Measurements from ENCODE around the gene TRERF1. TPM values are rescaled to one million over a fixed set of nuclear protein-coding genes. Genes with fewer than 3 reads are reported as not detected.

Gene TRERF1
- total RNA-seq, 1 donor from 2014 or later = 8.3 TPM

DNA sequence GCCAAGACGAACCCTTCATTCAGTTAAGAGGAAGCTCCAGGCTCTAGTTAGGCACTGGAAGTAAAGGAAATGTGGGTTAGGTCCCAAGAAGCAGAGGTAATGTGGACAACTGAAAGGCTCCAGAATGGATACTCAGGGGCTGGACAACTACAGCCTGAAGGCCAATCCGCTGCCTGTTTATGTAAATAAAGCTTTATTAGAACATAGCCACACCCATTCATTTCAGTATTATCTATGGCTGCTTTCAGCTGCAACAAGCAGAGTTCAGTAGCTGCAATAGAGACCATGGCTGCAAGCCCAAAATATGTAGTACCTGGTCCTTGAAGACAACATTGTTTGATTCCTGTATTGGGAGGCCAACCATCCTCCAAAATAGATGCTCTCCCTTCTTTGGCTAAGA lies 133.2 kb downstream of the TRERF1 start:
- Histone ChIP-seq H3K27me3 (no peaks in the 10 kb centered on the region), H2AFZ (replicated peaks) (no peak overlapping the region), H4K20me1 (ENCODE audit: low read depth) (peaks cover 16% of the 10 kb centered on the region), H3K4me1 (peaks cover 9% of the 10 kb centered on the region), H3K9ac (no peak overlapping the region), H3K9me3 (ENCODE audit: low read depth) (no peaks in the 10 kb centered on the region), H3K36me3 (no peaks in the 10 kb centered on the region), H3F3A (ENCODE audit: low read depth) (peaks cover 5% of the 10 kb centered on the region), H3K27ac (no peak overlapping the region), H3K79me2 (ENCODE audit: low read depth) (peaks cover 15% of the 10 kb centered on the region), H3K4me3 (no peak overlapping the region), H3K4me2 (no peak overlapping the region)
- H3K9me3 Mint-ChIP-seq = no peaks in the 10 kb centered on the region
- no peak overlapping the region for H3K27ac Mint-ChIP-seq
- no peaks in the 10 kb centered on the region for H3K36me3 Mint-ChIP-seq
- peaks cover 18% of the 10 kb centered on the region for H3K4me1 Mint-ChIP-seq
- H3K27me3 Mint-ChIP-seq (ENCODE audit: insufficient read depth, low read depth) = peaks cover 5% of the 10 kb centered on the region
- H3K4me3 Mint-ChIP-seq = no peak overlapping the region
- TF ChIP-seq EZH2phosphoT487 (IDR thresholded peaks at IDR 0.05) (no peak), EZH2 (IDR thresholded peaks at IDR 0.05) (no peak)
- TF ChIP-seq, protein P1, sequence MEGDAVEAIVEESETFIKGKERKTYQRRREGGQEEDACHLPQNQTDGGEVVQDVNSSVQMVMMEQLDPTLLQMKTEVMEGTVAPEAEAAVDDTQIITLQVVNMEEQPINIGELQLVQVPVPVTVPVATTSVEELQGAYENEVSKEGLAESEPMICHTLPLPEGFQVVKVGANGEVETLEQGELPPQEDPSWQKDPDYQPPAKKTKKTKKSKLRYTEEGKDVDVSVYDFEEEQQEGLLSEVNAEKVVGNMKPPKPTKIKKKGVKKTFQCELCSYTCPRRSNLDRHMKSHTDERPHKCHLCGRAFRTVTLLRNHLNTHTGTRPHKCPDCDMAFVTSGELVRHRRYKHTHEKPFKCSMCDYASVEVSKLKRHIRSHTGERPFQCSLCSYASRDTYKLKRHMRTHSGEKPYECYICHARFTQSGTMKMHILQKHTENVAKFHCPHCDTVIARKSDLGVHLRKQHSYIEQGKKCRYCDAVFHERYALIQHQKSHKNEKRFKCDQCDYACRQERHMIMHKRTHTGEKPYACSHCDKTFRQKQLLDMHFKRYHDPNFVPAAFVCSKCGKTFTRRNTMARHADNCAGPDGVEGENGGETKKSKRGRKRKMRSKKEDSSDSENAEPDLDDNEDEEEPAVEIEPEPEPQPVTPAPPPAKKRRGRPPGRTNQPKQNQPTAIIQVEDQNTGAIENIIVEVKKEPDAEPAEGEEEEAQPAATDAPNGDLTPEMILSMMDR (IDR thresholded peaks at IDR 0.05) = no peak
- no peak for DNase-seq (ENCODE audit: low spot score)

DNA sequence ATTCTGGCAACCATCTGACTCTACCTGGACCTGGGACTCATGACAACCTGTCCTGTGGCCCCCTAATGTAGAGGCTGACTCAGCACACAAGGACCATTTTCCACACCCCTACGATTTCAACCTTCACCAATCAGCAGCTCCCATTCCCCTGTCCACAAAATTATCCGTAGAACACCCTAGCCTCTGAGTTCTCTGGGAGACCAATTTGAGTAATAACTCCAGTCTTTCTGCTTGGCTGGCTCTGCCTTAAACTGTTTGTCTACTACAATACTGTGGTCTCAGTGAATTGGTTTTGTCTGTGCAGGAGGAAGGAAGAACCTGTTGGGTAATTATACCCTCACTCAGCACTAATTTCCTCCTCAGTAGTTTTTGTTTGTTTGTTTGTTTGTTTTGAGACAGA lies 134.7 kb downstream of the TRERF1 start:
- H3K9ac ChIP-seq = no peak overlapping the region
- H3K27ac Mint-ChIP-seq = no peak overlapping the region
- H3K4me1 ChIP-seq = peaks cover 9% of the 10 kb centered on the region

DNA sequence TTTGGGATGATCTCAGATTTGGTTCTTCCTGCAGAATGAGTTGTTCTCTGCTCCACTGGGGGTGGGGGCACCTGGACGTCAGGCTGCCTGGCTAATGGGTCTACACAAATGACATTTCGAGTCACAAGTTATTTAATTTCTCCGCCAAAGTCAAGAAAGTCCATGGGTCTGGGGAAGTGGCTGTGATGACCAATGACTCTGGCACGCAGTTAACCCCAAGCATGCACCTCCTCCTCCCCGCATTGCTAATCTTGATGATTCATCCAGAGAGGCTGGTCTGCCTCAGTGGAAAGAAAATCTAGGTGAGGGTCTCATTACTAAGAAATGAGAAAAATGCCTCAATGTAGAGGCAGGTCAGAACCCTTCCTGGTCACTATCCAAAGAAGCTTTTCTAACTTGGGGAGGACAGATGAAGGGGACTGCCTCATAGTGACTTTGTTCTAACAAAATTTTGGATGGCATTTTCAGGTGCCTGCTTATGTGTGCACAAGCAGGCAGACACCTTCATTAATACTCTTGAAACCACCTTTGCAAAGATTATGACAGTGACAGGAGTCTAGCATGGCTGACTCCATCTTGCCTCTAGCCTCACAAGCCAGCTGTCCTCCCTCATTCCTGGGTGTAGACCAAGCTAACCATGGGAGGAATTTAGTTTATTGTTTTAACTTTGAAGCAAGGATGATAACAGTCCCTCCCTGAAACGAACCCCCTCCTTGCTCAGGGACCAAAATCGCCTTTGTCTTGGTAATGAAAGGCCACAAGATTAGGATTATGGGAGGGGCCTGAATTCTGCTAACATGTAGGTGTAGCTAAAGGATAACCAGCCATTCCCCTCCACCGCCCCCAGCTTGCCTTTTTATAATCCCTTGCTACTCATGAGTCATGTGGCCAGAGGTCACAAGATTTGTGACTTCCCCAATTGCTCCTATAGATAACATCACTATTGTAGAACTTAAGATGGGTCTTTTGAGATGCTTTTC lies 135.4 kb downstream of the TRERF1 start:
- H3K27ac ChIP-seq = no peak overlapping the region
- peak overlapping the region; percentile 9 for H3K4me2 ChIP-seq
- no peak overlapping the region for H2AFZ ChIP-seq (replicated peaks)
- peaks cover 6% of the 10 kb centered on the region for H3K79me2 ChIP-seq (ENCODE audit: low read depth)
- peaks cover 18% of the 10 kb centered on the region for H4K20me1 ChIP-seq (ENCODE audit: low read depth)
- H3F3A ChIP-seq (ENCODE audit: low read depth) = peaks cover 5% of the 10 kb centered on the region
- Mint-ChIP-seq H3K9me3 (no peaks in the 10 kb centered on the region), H3K27ac (peak overlapping the region; percentile 26), H3K4me1 (peaks cover 18% of the 10 kb centered on the region), H3K27me3 (ENCODE audit: insufficient read depth, low read depth) (peaks cover 5% of the 10 kb centered on the region), H3K4me3 (no peak overlapping the region), H3K36me3 (peaks cover 3% of the 10 kb centered on the region)
- no peaks in the 10 kb centered on the region for H3K36me3 ChIP-seq
- H3K9me3 ChIP-seq (ENCODE audit: low read depth) = no peaks in the 10 kb centered on the region
- no peak overlapping the region for H3K4me3 ChIP-seq
- H3K4me1 ChIP-seq = peaks cover 9% of the 10 kb centered on the region
- H3K27me3 ChIP-seq = no peaks in the 10 kb centered on the region
- TF ChIP-seq, protein P1 (IDR thresholded peaks at IDR 0.05) = no peak
- no peak for TF ChIP-seq EZH2 (IDR thresholded peaks at IDR 0.05)
- TF ChIP-seq EZH2phosphoT487 (IDR thresholded peaks at IDR 0.05) = no peak
- no peak overlapping the region for H3K9ac ChIP-seq
- peak; percentile 25 for DNase-seq (ENCODE audit: low spot score)

More for the DNA sequence above, 134.7 kb downstream of the TRERF1 start:
- Histone ChIP-seq H3K36me3 (no peaks in the 10 kb centered on the region), H3K27me3 (no peaks in the 10 kb centered on the region), H3K79me2 (ENCODE audit: low read depth) (peaks cover 12% of the 10 kb centered on the region), H3K4me2 (peak overlapping the region; percentile 9), H4K20me1 (ENCODE audit: low read depth) (peaks cover 18% of the 10 kb centered on the region), H2AFZ (replicated peaks) (no peak overlapping the region), H3K4me3 (no peak overlapping the region), H3F3A (ENCODE audit: low read depth) (peaks cover 5% of the 10 kb centered on the region), H3K27ac (no peak overlapping the region), H3K9me3 (ENCODE audit: low read depth) (no peaks in the 10 kb centered on the region)
- Mint-ChIP-seq H3K36me3 (peaks cover 1% of the 10 kb centered on the region), H3K9me3 (no peaks in the 10 kb centered on the region), H3K4me1 (peaks cover 18% of the 10 kb centered on the region), H3K27me3 (ENCODE audit: insufficient read depth, low read depth) (peaks cover 5% of the 10 kb centered on the region), H3K4me3 (no peak overlapping the region)
- no peak for DNase-seq (ENCODE audit: low spot score)
- TF ChIP-seq EZH2 (IDR thresholded peaks at IDR 0.05) = no peak
